GM23338 (cell line): ENCODE measurements around the gene VGLL4. TPM values are rescaled to one million over a fixed set of nuclear protein-coding genes. Genes with fewer than 3 reads are reported as not detected.

Source experiments
- ATAC-seq: fragments of 200-7000 bp; cut with Tn5 transposase; 3 replicates; pipeline ENCODE4 v1.9.1; 2020
- DNase-seq: peaks from one replicate; pipeline ENCODE4 v3.0.0-alpha.2; 2015; ENCODE audit warnings: low spot score
- H2AFZ ChIP-seq: fragments of 200-600 bp; sonication (generic); 2 replicates; pipeline ENCODE4 v1.8.0; 2016; ENCODE audit warnings: antibody characterized with exemption, mild to moderate bottlenecking, moderate library complexity
- H3F3A ChIP-seq: fragments of 200-600 bp; sonication (generic); replicated peaks from 2 replicates; pipeline ENCODE4 v1.8.0; 2017; ENCODE audit warnings: antibody characterized with exemption, mixed run types, low read depth
- H3K27ac ChIP-seq: fragments of 200-600 bp; sonication (generic); 2 replicates; pipeline ENCODE4 v1.6.1; 2016; ENCODE audit warnings: low read depth
- H3K27me3 ChIP-seq: fragments of 200-600 bp; sonication (generic); 2 replicates; pipeline ENCODE4 v1.8.0; 2016; ENCODE audit warnings: mild to moderate bottlenecking, mixed run types, moderate library complexity; ENCODE audit not compliant: insufficient read depth
- H3K36me3 ChIP-seq: fragments of 200-600 bp; sonication (generic); 2 replicates; pipeline ENCODE4 v1.8.0; 2016; ENCODE audit warnings: mild to moderate bottlenecking; ENCODE audit not compliant: insufficient read depth
- H3K4me1 ChIP-seq: fragments of 200-600 bp; sonication (generic); 2 replicates; pipeline ENCODE4 v1.8.0; 2016; ENCODE audit warnings: mild to moderate bottlenecking, moderate library complexity; ENCODE audit not compliant: insufficient read depth
- H3K4me2 ChIP-seq: fragments of 200-600 bp; sonication (generic); 2 replicates; pipeline ENCODE4 v1.7.1; 2017; ENCODE audit warnings: mixed run types
- H3K4me3 ChIP-seq: fragments of 200-600 bp; sonication (generic); 2 replicates; pipeline ENCODE4 v1.6.1; 2016; ENCODE audit warnings: mixed run types
- H3K79me2 ChIP-seq: fragments of 200-600 bp; sonication (generic); replicated peaks from 2 replicates; pipeline ENCODE4 v1.8.0; 2017; ENCODE audit warnings: mild to moderate bottlenecking; ENCODE audit not compliant: insufficient read depth
- H3K9me2 ChIP-seq: fragments of 200-600 bp; sonication (generic); 2 replicates; pipeline ENCODE4 v1.8.0; 2017; ENCODE audit not compliant: insufficient read depth
- H4K20me1 ChIP-seq: fragments of 200-600 bp; sonication (generic); replicated peaks from 2 replicates; pipeline ENCODE4 v1.8.0; 2017; ENCODE audit warnings: mild to moderate bottlenecking; ENCODE audit not compliant: insufficient read depth
- H3K27ac Mint-ChIP-seq: 2 replicates; pipeline ENCODE4 v1.8.0; 2020; ENCODE audit warnings: inconsistent platforms, mild to moderate bottlenecking, moderate library complexity, mixed read lengths
- H3K27me3 Mint-ChIP-seq: 3 replicates; pipeline ENCODE4 v1.8.0; 2022; ENCODE audit warnings: low read depth, mild to moderate bottlenecking, moderate library complexity, mixed read lengths, inconsistent platforms; ENCODE audit not compliant: insufficient read depth, poor library complexity
- H3K36me3 Mint-ChIP-seq: 3 replicates; pipeline ENCODE4 v1.8.0; 2021; ENCODE audit warnings: low read depth, mild to moderate bottlenecking, inconsistent platforms, moderate library complexity, mixed read lengths
- H3K4me1 Mint-ChIP-seq: 3 replicates; pipeline ENCODE4 v1.8.0; 2020; ENCODE audit warnings: mild to moderate bottlenecking, inconsistent platforms, mixed read lengths
- H3K4me3 Mint-ChIP-seq: 3 replicates; pipeline ENCODE4 v1.8.0; 2021; ENCODE audit warnings: moderate library complexity, mild to moderate bottlenecking, inconsistent platforms, mixed read lengths
- H3K9me3 Mint-ChIP-seq: 3 replicates; pipeline ENCODE4 v1.8.0; 2020; ENCODE audit warnings: moderate library complexity, mild to moderate bottlenecking, inconsistent platforms, mixed read lengths
- CTCF ChIP-seq, 2 experiments: fragments of 200-600 bp in 1 of 2; sonication (generic) in 1 of 2; conservative IDR thresholded peaks; 2 replicates each; pipeline versions ENCODE4 v1.5.1 to v1.6.1; 2016 to 2017; ENCODE audit warnings: antibody characterized with exemption in 2 of 2, low read depth in 2 of 2, mild to moderate bottlenecking in 2 of 2, moderate library complexity in 1 of 2
- EZH2phosphoT487 ChIP-seq: fragments of 200-600 bp; sonication (generic); IDR thresholded peaks from one replicate; pipeline ENCODE4 v1.8.1; 2018; ENCODE audit warnings: antibody characterized with exemption; ENCODE audit not compliant: unreplicated experiment
- ZNF462 ChIP-seq: fragments of 250-450 bp; sonication (Bioruptor Pico); IDR thresholded peaks from 2 replicates; pipeline ENCODE4 v1.5.0; 2020; ENCODE audit warnings: mild to moderate bottlenecking, moderate library complexity
- polyA plus RNA-seq: library from polyadenylated mRNA; unstranded; fragments of >200 nt; fragmentation: Nextera tagmentation; extraction: Ambion mirVana; gene quantifications from 2 replicates; pipeline ENCODE4 v1.2.1, GENCODE V29; 2016
- total RNA-seq: library from RNA; depleted of rRNA; stranded (reverse); fragments of >200 nt; shearing (Covaris generic); gene quantifications from 2 replicates; pipeline ENCODE4 v1.2.3, GENCODE V29; 2014

VGLL4 gene
- total and polyA plus RNA-seq, 2 experiments from 2014 or later = 20.8 to 45.9 TPM

- Histone ChIP-seq H3F3A (no peaks in the 10 kb centered on the region), H3K36me3 (no peaks in the 10 kb centered on the region), H3K4me3 (no peak overlapping the region), H3K79me2 (no peaks in the 10 kb centered on the region), H2AFZ (no peak overlapping the region), H3K9me2 (no peaks in the 10 kb centered on the region), H4K20me1 (no peaks in the 10 kb centered on the region), H3K27me3 (no peaks in the 10 kb centered on the region), H3K27ac (no peak overlapping the region), H3K4me2 (no peak overlapping the region), H3K4me1 (no peaks in the 10 kb centered on the region)
- no peaks in the 10 kb centered on the region for H3K9me3 Mint-ChIP-seq
- no peak overlapping the region for H3K27ac Mint-ChIP-seq
- H3K36me3 Mint-ChIP-seq = no peaks in the 10 kb centered on the region
- DNase-seq (no peak), ATAC-seq (peak; percentile 22; the same call in 1 of the 3 replicates)
- TF ChIP-seq ZNF462 (no peak), CTCF (conservative IDR thresholded peaks at IDR 0.05; ENCODE audit: low read depth in 2 of 2) (peak in 1 of 2 experiments; percentile 32; a peak in 2 of 4 replicates)
- no peaks in the 10 kb centered on the region; the same call in 2 of the 3 replicates for H3K4me1 Mint-ChIP-seq
- H3K27me3 Mint-ChIP-seq = peaks cover 13% of the 10 kb centered on the region
- no peak overlapping the region for H3K4me3 Mint-ChIP-seq
Measured at GRCh38 chr3:11530153-11530721, 113.5 kb downstream of the VGLL4 start.

GRCh38 chr3:11529281-11529680 lies 114.4 kb downstream of the VGLL4 start:
- H3K36me3 Mint-ChIP-seq = no peaks in the 10 kb centered on the region
- H3K27me3 Mint-ChIP-seq = peaks cover 5% of the 10 kb centered on the region
- no peaks in the 10 kb centered on the region for H3K9me3 Mint-ChIP-seq
- H3K27ac Mint-ChIP-seq = no peak overlapping the region
- Histone ChIP-seq H3K36me3 (no peaks in the 10 kb centered on the region), H3K27ac (no peak overlapping the region), H4K20me1 (no peaks in the 10 kb centered on the region), H3K4me1 (no peaks in the 10 kb centered on the region), H3K79me2 (no peaks in the 10 kb centered on the region), H3K4me3 (no peak overlapping the region), H3K9me2 (no peaks in the 10 kb centered on the region), H3K4me2 (no peak overlapping the region), H3K27me3 (no peaks in the 10 kb centered on the region), H2AFZ (no peak overlapping the region), H3F3A (no peaks in the 10 kb centered on the region)
- ATAC-seq (no peak), DNase-seq (no peak)
- H3K4me3 Mint-ChIP-seq = no peak overlapping the region
- H3K4me1 Mint-ChIP-seq = no peaks in the 10 kb centered on the region
- no peak for TF ChIP-seq EZH2phosphoT487
- TF ChIP-seq ZNF462 = no peak
